GM13977 (cell line): ENCODE results near the gene SLC12A8.

Source experiments
- DNase-seq: peaks from one replicate; pipeline ENCODE4 v3.0.0; 2012; ENCODE audit warnings: low spot score
- in situ Hi-C: fragments of 300-500 bp; cut with MboI; formaldehyde crosslinking; loops from one replicate; pipeline ENCODE4 v1.12.0; 2022; ENCODE audit warnings: low sequenced_read_pairs, low pct_unique_long_range_greater_than_20kb, mixed read lengths, inconsistent platforms; ENCODE audit not compliant: unreplicated experiment
- TF ChIP-seq, protein P1 (sequence below): IDR thresholded peaks from 2 replicates; pipeline ENCODE4 v1.5.1; 2012; ENCODE audit warnings: mild to moderate bottlenecking, control low read depth; ENCODE audit not compliant: insufficient read depth; ENCODE audit errors: extremely low read depth, missing control alignments

The SLC12A8 gene

DNA sequence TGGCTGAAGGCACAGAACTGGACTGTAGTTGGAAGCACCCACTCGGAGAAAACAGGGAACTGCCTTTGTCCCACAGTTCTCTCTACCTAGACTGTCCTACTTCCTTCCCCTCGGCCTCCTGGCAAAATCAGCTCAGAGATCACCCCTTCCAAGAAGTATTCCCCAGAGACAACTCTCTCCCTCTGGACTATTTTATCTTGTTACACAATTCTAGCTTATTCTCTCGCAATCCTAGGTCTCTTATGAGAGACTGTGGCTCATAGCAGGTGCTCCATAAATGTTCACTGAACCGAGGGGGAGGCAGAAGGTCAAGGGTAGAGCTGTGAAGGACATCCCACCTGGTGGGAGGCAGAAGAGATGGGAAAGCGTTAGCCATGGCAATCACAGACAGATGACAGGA is 167.4 kb downstream of the SLC12A8 start:
- in situ Hi-C loops: no loop called here
- TF ChIP-seq, protein P1, sequence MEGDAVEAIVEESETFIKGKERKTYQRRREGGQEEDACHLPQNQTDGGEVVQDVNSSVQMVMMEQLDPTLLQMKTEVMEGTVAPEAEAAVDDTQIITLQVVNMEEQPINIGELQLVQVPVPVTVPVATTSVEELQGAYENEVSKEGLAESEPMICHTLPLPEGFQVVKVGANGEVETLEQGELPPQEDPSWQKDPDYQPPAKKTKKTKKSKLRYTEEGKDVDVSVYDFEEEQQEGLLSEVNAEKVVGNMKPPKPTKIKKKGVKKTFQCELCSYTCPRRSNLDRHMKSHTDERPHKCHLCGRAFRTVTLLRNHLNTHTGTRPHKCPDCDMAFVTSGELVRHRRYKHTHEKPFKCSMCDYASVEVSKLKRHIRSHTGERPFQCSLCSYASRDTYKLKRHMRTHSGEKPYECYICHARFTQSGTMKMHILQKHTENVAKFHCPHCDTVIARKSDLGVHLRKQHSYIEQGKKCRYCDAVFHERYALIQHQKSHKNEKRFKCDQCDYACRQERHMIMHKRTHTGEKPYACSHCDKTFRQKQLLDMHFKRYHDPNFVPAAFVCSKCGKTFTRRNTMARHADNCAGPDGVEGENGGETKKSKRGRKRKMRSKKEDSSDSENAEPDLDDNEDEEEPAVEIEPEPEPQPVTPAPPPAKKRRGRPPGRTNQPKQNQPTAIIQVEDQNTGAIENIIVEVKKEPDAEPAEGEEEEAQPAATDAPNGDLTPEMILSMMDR: no peak
- DNase-seq: no peak

DNA sequence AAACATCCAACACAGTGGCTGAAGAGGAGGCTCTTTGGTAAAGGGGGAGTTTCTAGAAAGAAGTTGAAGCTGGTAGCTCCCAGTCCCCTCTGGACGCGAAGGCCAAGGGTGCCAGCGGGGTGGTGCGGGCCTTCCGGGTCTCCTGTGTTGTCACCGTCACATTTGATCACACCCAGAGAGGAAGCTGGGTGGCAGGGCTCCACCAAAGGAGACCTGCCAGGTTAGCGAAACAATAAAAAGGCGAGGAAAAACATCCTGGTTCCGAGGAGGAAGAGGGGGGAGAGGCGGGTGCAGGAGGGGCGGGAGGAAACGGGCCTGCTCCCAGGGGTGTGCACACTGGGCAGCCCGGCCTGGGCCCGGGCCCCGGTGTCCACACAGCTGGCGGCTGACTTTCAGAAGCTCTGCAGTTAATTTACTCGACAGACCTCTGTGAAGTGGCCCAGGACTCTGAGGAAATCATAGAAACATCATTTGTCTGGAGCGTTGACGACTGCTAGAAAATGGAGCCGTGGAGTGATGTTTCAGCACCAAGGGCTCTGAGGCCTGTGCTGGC is 168.9 kb downstream of the SLC12A8 start:
- in situ Hi-C loops: no loop called here
- TF ChIP-seq, protein P1: no peak
- no peak for DNase-seq

DNA sequence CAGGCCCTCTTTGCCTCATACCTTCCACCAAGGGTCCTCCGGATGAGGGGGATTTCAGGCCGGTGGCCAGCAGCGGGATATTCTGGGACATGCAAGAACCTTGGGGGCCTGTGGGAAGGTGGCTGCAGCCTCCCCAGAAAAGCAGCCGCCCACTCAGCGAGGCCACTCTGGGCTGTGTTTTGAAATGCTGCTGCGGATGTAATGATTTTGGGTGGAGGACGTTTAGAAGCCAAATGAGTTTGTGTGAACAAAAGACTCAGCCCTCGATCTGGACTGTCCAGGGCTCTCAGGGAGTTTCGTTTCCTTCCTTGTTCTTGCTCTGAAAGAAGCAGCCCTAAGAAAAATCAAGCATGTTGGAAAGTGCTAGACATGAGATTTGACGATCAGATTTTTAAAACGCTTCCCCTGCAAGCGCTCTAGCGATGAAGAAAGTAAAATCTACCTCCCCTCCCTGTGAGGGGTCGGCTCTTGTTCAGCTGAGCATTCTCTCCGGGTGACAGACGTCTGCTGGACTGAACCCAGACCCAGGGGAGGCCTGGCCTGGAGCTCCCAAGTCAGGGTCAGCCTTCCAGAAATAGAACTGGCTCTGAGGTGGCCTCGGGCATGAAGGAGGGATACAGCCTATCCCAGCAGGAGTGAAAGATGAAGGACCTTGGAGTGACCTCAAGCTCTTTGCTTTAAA is 169.7 kb downstream of the SLC12A8 start:
- no peak for DNase-seq
- TF ChIP-seq, protein P1: no peak
- in situ Hi-C loops: no loop called here

DNA sequence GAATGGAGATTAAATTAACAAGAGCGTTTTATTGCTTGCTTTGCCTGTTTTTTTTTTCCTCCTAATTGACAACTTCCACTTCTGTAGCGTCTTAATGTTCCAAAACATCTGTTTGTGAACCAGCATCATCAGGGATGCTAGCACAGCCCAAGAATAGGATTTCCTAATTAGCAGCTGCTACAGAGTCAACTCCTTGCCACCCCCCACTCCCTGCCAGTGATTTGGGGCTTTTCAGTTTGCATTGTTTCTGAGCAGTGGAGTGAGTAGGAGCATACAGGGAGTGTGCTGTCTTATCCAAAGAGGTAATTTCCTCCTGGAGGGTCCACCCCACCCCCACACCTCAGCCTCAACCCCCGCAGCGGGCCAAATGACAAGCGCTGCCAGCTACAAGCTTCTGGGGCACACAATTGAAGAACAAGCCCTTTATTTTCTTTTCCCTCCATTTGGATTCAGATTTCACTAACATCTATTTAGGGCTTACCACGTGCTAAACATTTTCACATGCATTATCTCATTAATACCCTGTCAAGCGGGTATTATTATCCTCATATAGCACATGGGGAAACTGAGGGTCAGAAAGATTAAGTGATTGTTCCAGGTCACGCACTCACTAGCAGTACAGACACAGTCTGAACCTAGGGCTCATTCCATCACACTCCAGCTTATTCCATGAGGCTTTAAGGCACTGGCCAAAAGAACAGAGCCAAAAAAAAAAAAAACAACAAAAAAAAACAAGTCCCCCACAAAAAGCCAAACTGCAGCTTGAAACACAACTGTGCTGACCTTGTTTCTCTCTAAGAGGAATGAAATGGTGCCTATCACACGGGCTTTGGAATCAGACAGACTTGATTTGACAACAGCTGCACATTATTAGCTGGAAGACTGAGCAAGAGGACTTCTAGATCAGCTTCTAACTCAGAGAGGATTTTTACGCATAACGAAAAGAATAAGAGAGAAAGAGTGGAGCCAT is 173.1 kb downstream of the SLC12A8 start:
- TF ChIP-seq, protein P1: no peak
- in situ Hi-C loops: no loop called here
- DNase-seq: no peak

DNA sequence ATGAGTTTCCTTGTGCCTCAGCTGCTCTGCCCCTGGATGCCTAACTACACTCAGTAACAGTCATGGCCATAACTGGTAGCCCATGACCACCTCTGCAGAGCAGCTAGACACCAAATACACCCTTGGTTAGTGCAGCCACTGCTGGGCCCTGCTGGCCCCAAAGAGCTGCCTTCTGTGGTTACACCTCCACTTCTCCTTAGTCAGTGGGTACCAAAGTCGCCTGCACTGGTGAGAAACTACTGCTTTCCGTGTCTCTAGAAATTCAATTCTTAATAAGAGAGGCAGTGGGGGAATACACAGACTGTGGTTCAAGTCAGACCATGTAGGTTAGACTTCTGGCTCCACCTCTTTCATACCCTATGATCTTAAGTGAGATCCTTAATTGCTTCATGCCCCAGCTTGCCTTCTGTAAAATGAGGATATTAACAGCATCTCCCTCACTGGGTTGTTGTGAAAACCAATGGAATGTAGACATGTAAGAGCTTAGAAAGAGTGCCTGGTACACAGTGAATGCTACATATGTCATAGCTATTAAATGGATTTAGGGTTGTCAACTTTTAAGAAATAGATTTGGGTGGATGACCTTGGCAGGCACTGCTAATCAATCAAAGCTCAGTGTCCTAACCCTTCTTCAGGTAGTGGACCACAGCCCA is 174.9 kb downstream of the SLC12A8 start:
- no peak for DNase-seq
- TF ChIP-seq, protein P1: no peak
- in situ Hi-C loops: no loop called here

DNA sequence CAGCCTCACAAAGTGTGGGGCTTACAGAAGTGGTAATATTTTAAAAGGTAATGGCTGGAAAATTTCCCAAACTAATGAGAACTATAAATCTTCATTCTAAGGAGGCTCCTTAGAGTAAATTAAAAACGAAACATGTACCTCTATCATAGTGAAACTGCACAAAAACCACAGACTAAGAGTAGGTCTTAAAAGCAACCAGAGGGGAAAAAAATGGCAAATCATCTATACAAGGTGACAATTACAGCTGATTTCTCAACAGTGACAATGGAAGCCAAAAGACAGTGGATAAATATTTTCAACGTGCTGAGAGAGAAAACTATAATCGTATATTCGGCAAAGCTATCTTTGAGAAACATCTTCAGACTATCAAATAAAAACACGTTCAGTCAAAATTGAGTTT is 177.3 kb downstream of the SLC12A8 start:
- in situ Hi-C loops: no loop called here
- peak; percentile 60 for DNase-seq
- TF ChIP-seq, protein P1: no peak
